GM23338 (cell line): ENCODE measurements around the gene NEU1.

Source experiments
- CREB1 ChIP-seq: fragments of 250-450 bp; sonication (Bioruptor Pico); IDR thresholded peaks from 2 replicates; pipeline ENCODE4 v1.5.0; 2020; ENCODE audit warnings: low read depth, mild to moderate bottlenecking, moderate library complexity
- CTCF ChIP-seq, 2 experiments: fragments of 200-600 bp in 1 of 2; sonication (generic) in 1 of 2; conservative IDR thresholded peaks; 2 replicates each; pipeline versions ENCODE4 v1.5.1 to v1.6.1; 2016 to 2017; ENCODE audit warnings: antibody characterized with exemption in 2 of 2, low read depth in 2 of 2, mild to moderate bottlenecking in 2 of 2, moderate library complexity in 1 of 2

GRCh38 chr6:31889331-31889972 is 26.8 kb upstream of the NEU1 start:
- TF ChIP-seq CTCF (conservative IDR thresholded peaks at IDR 0.05; ENCODE audit: low read depth in 2 of 2) = no peak
- TF ChIP-seq CREB1 (CRISPR knock-in tag) = no peak
